Stimulated activated CD4-positive, alpha-beta T cell treated with anti-CD3 and anti-CD28 coated beads, Interleukin-2, amount 100 ng/mL, for 48 hours (primary cell): ENCODE measurements around the gene DAZAP1.
"Not testable (repeated sequence)": the region's sequence is repeated elsewhere in the genome, so short reads cannot be mapped to it uniquely, and the experiment has no call there.

Source experiments
- DNase-seq, 2 donors: peaks; one replicate each; pipeline ENCODE4 v3.0.0-alpha.2; 2020

The DAZAP1 gene

DNA sequence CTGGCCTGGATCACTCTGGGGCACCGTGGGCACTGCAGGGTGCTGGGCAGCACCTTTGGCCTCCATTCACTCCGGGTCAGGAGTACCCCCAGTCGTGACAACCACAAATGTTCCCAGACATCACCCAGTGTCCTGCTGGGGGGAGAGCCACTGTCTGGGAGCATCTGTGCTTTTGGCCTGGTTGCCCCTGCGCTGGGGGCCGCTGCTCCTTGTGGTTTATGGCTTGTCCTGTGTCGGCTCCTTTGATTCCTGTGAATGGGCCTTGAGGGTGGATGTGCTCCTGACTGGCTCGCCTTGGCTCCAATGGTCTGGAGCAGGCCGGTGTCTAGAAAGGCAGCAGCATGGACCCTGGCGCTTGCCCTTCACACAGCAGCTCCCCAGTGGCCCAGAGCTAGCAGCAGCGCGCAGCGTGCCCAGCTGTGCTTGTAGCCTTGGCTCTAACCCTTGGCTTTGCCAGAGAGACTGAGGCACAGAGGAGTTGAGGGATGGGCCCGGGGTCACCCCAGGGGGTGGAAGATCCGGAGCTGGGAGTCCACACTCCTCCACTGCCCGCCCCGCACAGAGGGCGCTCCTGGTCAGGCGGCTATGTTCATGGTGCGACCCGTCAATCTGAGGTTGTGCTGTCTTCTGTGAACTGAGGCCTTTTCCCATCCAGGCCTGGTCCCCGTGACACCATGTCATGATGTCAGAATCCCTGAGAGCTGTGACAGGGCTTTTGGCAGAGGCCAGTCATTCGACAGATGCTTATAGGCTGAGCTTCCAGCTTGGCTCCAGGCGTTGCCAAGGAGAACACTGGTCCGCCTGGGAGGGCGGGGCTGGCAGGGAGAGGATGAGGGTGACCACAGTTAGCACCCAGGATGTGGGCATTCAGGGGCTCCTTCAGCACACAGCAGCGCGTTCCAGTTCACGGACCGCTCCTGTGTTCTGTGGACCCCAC, 4.1 kb downstream of the DAZAP1 start:
- no peak for DNase-seq

DNA sequence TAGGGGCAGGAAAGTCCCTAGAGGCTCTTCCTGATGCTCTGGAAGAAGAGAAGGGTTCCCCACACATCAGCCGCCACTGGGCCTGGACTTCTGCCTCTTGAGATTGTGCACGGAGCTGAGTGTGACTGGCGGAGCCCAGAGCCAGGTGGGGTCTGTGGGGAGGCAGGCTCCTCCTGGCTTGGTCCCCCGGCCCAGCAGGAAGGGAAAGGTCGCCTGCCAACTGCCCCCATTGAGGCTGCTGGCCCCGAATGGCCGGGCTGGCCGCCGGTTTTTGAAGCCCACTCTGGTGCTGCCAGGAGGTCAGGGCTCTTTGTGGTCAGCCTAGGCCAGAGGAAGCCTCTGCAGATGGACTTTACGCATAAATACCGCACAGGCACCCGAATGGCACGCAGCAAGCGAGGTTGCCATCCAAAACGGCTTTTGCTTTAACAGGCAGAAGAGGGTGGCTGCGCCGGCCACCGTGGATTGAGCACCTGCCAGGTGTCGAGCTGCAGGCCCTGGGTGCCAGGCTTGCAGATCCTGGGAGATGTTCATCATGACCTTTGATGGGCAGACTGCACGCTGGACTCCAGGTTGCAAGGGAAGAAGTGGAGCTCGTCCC, 5.0 kb downstream of the DAZAP1 start:
- DNase-seq = no peak

DNA sequence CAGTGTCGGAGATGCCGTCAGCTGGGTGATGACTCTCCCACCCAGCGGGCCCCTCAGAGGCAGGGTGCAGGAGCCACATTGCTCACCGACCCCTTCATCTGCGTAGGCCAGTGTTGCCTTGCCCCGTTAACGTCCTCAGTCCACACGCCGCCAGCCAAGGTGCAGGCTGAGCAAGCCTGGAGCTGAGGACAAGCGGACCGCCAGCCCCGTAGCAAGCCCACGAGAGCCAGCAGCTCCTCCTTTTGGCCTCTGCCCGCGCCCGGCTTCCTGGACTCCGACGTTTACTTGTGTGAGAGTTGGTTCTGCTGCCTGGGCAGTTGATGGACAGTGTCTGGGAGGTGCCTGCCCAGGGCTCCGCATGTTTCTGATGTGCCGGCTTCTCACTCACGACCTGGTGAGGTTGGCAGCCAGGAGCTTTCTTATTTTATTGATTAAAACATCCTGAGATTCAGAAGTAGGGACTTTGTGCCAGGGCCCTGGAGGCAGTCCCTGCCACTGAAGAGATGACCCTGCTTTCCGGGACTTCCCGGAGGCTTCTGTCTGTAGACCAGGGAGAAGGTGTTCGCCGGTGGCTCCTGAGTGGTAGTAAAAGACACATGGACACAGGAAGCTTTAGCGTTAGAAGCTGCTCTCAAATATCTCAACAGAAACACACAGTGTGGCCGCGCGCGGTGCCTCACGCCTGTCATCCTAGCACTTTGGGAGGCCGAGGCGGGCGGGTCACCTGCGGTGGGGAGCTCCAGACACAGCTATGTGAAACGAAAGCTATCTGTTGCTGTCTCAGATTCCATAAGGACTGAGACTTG, 5.8 kb downstream of the DAZAP1 start:
- DNase-seq = no peak

DNA sequence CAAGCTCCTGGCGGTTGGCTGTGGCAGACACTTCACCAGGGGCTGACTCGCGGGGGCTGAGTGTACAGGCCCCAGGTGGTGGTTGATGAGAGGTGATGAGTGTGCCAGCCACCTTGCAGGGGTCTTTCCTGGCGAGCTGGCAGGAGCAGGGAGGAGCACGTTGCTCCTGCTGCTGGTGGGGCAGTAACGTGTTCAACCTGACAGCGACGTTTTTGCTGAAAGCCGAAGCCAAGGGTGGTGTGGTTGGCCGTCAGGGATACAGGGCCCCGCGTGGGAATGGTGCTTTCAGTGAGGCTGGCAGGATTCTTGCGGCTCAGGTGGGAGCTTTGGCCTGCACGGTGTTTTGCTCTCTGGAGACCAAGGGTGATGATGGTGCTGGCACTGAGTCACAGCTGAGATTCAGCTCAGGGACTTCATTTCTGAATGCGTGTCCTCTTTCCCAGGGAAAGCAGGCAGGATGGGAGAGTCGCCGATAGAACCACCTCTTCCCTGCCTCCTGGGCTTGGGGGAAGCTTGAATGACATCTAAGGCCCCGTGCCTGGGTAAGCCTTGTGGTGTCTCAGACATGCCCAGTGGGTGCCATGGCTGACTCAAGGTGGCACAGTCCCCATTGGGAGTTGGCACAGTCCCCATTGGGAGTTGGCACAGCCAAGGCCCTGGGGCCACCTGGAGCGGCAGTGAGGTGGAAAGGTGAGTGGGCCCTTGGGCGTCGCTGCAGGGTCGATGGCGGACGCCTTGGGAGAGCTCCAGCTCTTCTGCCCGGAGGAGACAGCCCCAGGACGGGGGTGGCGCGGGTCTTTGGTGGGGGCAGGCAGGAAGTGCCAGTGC, 8.8 kb downstream of the DAZAP1 start:
- no peak for DNase-seq

DNA sequence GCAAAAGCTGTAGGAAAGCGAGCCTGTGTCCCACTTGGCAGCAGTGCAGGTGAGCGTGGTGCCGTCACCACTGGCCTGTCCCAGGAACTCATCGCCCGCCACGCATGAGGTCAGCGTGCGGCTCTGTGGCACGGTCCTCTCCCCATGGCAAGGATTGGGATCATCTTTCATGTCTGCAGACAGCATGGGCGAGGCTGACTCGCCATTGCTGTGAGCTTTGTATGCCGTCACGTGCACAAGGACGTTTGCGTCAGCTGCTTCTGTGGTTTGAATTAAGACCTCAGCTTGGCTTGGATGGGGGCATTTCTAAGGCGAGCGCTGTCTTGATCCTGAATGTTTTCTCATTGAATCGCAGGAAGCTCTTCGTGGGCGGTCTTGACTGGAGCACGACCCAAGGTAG, 9.8 kb downstream of the DAZAP1 start:
- DNase-seq = no peak

DNA sequence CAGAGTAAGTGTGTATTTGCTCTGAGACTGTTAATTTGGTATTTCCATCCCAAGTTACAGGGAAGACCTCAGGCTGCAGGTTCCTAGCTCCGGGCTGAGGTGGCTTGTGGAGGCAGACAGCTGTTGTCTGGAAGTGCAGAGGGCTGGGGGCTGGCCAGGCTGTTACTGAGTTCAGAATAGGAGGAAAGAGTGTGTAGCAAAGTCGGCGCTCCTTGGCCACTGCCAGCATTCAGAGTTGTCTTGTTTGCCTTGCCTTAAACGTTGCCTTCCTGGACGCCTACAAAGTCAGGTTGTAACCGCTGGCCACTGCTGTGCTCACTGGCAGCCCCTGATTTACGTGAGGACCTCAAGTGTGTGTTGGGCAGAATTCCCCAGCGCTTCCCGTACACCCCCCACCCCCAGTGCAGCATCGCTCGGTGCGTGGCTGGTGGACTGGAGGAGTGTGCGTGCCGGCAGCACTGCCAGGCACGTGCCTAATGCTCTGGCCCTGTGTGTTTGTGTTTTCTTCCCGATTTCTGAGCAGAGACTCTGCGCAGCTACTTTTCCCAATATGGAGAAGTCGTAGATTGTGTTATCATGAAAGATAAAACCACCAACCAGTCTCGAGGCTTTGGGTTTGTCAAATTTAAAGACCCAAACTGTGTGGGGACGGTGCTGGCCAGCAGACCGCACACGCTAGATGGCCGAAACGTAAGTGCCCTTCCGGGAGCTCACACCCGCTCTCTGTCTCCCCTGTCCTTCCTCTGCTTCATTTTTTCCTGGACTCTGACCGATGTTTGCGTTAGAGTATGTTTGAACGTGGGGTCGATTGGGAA, 10.5 kb downstream of the DAZAP1 start:
- DNase-seq = no peak

DNA sequence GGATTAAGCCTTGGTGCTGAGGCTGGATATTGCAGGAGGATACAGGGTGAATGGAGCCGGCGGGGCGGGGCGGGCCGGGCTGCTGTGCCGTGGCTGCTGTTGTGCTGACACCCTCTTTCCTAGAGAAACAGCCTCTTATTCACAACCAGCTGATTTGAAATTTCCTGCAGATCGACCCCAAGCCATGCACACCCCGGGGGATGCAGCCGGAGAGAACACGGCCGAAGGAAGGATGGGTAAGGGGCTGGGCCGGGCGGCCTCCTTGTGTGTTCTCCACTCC, 11.1 kb downstream of the DAZAP1 start:
- no peak for DNase-seq

DNA sequence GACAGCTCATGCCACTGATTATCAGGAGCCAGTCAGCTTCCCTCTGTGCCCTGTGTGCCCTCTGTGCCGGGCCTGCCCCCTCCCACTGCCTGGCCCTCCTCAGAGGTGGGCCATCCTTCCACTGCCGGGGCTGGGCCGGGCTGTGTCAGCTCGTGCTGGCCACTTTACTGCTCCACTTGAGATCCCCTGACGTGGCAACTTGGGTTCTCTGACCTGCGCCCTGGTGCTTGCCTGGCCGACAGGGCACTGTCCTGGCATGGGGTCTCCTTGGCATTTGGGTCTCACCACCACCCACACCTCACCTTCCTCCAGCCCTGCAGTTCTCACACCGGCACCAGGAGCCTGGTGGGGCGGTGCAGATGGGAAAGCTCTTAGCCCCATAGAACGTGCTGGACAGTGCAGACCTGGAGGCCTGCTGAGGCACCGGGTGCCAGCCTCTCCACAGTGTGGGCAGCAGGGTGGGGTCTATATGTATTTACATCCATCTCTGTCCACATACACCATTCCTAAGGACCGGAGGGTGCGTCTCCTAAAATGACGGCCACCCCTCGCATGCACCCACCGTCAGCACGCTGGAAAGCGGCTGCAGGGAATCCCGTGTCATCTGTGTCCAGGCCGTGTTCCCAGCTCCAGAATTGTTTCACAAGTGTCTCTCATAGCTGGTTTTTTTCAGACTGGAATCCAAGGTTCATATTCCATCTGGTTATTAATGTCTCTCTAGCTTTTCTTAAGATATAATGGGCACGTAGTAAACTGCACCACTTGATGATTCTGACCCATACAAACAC, 11.8 kb downstream of the DAZAP1 start:
- no peak for DNase-seq

DNA sequence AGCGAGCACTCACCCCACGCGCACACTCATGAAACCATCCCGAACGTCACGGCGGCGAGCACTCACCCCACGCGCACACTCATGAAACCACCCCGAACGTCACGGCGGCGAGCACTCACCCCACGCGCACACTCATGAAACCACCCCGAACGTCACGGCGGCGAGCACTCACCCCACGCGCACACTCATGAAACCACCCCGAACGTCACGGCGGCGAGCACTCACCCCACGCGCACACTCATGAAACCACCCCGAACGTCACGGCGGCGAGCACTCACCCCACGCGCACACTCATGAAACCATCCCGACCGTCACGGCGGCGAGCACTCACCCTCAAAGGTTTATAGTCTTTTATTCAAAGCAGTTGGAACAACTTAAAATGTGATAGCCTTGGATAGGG, 12.7 kb downstream of the DAZAP1 start:
- DNase-seq = not testable (repeated sequence)

DNA sequence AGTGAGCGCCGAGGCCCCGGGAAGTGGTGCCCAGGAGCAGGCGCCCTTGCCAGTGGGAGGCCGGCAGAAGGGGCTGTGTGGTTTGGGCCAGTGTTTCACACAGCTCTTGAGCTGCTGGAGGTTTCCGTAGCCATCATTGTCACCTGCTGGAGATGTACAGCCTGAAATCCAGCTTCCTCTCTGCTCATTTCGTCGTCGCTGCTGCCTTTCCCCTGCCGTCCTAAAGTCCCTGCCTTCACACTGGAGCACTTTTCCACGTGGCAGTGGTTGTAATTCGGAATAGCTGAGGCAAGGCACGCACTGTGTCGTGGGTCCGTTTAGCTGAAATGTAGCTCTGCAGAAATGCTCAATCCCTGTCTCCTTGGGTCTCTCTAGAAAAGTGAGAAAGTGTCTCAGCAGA, 13.2 kb downstream of the DAZAP1 start:
- no peak for DNase-seq

DNA sequence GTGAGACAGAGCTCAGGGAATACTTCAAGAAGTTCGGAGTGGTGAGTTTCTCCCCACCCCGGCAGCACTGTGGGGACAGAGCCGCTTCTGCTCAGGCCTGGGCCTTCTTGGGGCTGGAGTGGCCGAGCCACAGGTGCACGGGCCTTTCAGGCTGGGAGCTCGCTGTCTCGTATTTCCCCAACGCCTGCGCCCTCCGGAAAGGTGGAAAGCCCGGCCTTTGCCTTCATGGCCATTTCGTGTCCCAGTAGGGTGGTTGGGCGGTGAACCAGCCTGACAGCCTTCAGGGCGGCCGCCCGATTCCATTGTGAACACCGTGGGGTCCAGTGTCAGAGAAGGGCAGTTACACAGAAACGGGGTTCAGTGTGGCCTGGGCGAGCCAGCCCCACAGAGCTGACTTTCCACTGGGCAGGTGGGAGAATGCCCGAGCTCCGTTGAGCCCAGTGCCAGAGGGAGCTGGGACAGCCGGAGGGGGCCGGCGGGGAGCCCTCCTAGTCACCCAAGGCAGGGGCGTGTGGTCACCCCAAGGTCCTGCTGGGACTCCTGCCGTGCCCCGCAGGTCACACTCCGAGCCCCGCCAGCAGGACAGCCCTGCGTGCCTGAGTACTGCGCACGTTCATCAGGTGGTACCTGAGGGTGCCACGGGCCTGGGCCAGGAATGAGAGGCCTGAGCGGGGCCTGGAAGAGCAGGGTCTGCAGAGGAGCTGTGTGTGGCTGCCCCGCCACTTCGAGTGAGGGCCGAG, 14.0 kb downstream of the DAZAP1 start:
- no peak for DNase-seq

DNA sequence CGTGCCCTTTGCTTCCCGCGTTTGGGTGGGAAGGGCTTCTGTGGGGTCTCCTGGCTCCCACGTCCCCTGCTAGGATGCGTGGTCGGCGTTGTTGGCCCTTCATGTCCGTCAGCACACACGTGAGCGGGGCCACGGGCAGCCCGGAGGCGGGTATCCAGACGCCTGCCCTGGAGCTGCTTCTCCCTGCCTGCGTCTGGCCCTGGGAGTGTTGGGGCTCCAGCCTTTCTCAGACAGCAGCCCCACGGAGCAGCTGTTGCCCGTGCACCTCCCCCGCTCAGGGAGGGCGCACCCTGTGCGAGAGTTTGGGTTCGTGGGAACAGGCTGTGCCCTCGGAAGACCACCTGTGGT, 14.5 kb downstream of the DAZAP1 start:
- DNase-seq = no peak

DNA sequence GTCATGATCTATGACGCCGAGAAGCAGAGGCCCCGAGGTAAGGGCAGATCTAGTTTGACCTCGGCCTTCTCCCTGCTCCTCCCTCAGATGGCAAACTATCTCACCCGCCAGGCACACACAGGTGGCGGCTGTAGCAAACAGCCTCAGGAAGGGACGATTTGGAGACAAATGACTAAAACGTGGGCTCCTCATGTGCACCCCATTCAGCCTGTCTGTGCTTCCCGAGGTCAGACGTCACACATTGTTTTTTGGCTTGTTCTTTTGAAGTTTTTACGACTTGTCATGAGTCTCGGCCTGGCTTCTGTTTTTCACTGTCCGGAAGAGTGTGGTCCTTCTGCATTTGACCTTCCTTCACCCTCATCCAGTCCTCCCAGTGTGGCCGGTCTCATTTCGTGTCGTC, 15.0 kb downstream of the DAZAP1 start:
- no peak for DNase-seq

DNA sequence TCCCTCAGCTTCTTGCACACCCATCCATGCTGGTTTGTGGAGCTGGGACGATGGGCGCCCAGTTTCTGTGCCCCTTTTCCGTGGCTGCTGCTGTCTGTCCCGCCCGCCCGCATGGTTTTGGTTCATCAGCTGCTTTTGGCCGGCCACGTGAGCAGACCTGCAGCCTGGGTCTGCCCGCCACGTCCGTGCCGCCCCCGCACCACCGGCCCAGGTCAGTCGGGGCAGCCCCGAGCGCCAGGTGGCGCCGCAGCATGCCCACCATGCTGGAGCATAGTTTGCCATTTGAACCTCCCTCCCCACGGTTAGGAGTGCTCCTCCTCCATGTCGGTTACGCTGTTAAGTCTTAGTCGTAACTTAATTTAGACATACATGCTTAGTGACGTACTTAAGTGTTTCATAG, 15.6 kb downstream of the DAZAP1 start:
- DNase-seq = no peak

DNA sequence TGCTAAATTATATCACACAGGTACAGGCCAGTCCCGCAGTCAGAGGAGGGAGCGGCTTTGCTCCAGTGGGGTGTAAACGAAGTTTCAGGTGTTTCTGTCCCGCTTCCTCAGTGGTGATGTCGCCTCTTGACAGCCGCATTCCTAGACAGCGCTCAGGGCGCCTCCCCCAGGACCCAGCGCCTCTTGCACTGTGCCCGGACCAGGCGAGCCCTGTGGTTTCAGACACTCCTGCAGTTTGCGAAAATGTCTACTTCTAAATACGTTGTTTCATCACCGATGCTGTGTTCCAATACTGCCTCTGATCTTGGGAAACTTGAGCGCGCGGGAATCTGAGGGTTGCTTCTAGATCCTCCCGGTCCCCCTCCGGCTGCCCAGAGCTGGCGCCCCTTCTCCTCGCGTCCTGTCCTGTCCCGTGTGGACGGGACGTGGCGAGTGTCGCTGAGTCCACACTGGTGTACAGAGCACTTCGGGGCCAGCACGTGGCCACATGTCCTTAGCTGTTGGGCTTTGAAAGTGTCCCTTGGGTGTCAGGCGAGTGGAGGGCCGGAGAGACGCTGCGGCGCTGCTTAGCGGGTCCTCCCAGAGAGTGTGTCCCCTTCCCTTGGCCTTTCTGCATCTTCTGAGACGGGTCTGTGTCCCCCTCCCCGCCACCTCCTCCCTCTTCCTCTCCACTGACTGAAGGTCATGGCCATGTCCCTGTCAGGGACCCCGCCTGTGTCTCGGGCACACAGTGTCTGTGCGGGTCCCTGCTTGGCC, 16.2 kb downstream of the DAZAP1 start:
- DNase-seq = no peak

DNA sequence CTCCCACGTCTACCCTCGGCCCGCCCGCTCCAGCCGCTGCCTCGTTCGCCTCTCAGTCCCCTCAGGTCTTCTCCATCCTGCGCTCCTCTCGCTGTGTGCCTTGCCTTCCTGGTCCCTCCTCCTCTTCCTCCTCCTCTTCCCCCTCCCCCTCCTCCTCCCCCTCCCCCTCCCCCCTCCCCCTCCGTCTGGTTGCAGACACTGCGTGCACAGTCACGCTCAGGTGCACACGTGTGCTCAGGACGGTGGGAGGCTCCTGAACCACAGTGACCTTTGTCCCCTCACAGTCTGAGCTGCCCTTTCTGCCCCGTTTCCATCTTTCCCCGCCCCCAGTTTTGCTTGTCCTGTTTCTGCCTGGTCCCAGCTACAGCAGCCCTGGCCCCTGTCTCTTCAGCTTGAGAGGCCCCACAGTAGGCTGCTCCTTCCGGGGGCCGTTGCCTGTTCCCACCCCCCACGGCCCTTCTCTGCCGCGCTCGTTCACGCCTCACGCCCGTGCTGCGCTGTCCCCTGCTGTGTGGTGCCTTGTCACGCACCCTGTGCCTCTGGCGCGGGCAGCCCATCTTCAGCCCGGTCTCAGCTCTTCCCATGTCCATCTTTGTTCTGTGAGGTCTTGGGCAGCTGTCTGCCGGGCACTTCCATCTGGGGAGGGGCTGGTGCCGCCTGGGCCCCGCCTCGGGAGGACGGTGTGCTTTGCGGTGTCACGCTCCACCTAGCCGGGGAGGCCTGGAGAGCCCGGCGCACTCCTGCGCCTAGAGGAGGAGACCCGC, 17.0 kb downstream of the DAZAP1 start:
- no peak for DNase-seq

DNA sequence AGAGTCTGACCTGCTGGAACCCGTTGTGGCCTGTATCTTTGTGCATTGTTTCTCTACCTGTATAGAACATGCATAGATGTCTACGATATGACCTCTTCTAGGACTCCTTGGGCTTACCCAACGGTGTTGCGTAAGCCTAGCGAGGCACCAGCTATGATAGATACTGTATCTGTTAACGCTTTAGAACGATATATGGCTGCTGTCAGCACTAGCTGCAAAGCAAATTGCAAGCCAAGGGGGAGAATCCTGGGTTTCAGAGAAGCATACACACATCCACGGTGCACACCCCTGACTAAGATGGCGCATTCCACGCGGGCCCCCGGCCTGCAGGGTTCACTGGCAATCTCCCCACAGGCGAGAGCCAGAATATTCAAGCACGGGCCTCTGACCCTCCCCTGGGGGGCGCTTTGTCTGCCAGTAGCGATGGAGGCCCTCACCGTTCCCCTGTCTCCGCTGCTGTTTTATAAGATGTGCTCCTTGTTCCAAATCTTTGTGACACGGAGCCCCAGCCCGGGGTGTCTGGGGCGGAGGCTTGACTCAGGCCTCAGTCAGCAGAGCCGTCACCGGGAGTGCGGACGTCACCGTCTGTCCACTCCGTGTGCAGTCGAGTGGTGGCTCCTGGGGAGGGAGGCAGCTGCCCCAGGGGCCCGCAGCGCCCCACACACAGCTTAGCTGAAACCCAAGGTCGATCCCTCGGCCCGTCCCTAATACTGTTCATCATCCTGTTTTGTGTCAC, 17.9 kb downstream of the DAZAP1 start:
- DNase-seq = no peak

DNA sequence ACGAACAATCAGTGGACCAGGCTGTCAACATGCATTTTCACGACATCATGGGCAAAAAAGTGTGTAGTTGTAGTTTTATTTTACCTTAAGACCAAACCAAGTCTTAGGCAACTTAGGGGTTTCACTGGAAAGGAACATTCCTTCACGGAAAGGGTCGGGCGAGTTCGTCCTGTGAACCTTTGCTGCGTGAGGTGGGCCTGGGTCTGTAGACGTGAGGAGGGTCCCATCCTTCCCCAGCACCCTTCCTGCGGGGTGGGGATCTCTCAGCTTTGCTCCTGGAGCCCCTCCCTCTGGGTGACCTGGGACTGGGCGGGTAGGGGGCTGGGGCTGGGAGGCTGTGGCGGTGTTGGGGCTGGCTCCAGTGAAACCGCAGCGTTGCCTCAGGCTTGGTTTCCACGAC, 18.5 kb downstream of the DAZAP1 start:
- DNase-seq = no peak
